Lung (tissue), 13 donors: ENCODE data around the gene ABCA10. TPM values are rescaled to one million over a fixed set of nuclear protein-coding genes. Genes with fewer than 3 reads are reported as not detected.

ENCODE experiments used
- ATAC-seq: fragments of 200-7000 bp; cut with Tn5 transposase; one replicate; pipeline ENCODE4 v1.9.1; 2020; ENCODE audit warnings: moderate number of reproducible peaks; ENCODE audit not compliant: insufficient read depth, low FRiP score
- DNase-seq, 3 donors: peaks; one replicate each; pipeline ENCODE4 v3.0.0-alpha.2; 2013 to 2017
- H3K27ac ChIP-seq, 2 donors: one replicate each; pipeline ENCODE4 v1.5.1; 2013; ENCODE audit warnings: mild to moderate bottlenecking in 2 of 2, moderate library complexity in 2 of 2, control low read depth in 1 of 2, inconsistent platforms in 1 of 2, low read depth in 1 of 2, low read length in 1 of 2
- H3K27me3 ChIP-seq, 3 donors: one replicate each; pipeline ENCODE4 v1.5.1; 2013; ENCODE audit warnings: low read length in 2 of 3; ENCODE audit not compliant: control insufficient read depth in 3 of 3, insufficient read depth in 3 of 3
- H3K36me3 ChIP-seq, 4 donors: one replicate each; pipeline ENCODE4 v1.5.1; 2013; ENCODE audit warnings: low read length in 4 of 4, mild to moderate bottlenecking in 1 of 4, moderate library complexity in 1 of 4; ENCODE audit not compliant: control insufficient read depth in 4 of 4, insufficient read depth in 4 of 4
- H3K4me1 ChIP-seq, 5 donors: one replicate each; pipeline ENCODE4 v1.5.1; 2013; ENCODE audit warnings: low read length in 5 of 5, mild to moderate bottlenecking in 2 of 5, moderate library complexity in 1 of 5; ENCODE audit not compliant: control insufficient read depth in 5 of 5, insufficient read depth in 5 of 5
- H3K4me3 ChIP-seq: one replicate; pipeline ENCODE4 v1.5.1; 2013; ENCODE audit warnings: mild to moderate bottlenecking, control low read depth, moderate library complexity
- H3K9ac ChIP-seq, 2 donors: one replicate each; pipeline ENCODE4 v1.5.1; 2013; ENCODE audit warnings: low read length in 2 of 2, control low read depth in 1 of 2; ENCODE audit not compliant: insufficient read depth in 1 of 2
- H3K9me3 ChIP-seq, 4 donors: one replicate each; pipeline ENCODE4 v1.5.1; 2013; ENCODE audit warnings: low read length in 3 of 4, mild to moderate bottlenecking in 1 of 4, moderate library complexity in 1 of 4; ENCODE audit not compliant: control insufficient read depth in 4 of 4, insufficient read depth in 3 of 4
- WGBS, 2 donors: extraction: QIAGEN DNeasy Blood & Tissue Kit; methylation state at CpG; one replicate each; pipeline ENCODE4 v1.1.7; 2013; 5-methylcytosine and 5-hydroxymethylcytosine counted together
- polyA plus RNA-seq, 2 donors: library from polyadenylated mRNA; stranded (reverse); fragments of 200-250 nt; gene quantifications; one replicate each; pipeline ENCODE4 v1.2.1, GENCODE V29; 2013
- small RNA-seq: library from RNA; depleted of rRNA; stranded (forward); fragments of <200 nt; gene quantifications from one replicate; pipeline ENCODE3, GENCODE V24; 2014; ENCODE audit warnings: low replicate concordance
- total RNA-seq, 2 donors: library from RNA; depleted of rRNA in 1 of 2; stranded (reverse); fragments of >200 nt in 1 of 2; gene quantifications; one replicate each; pipeline ENCODE4 v1.2.1, GENCODE V29; 2014 to 2021
- TF ChIP-seq, protein P1 (sequence below): IDR thresholded peaks from 2 replicates; pipeline ENCODE4 v1.5.1; 2012; ENCODE audit warnings: mild to moderate bottlenecking; ENCODE audit errors: control extremely low read depth, extremely low read depth
- donor health status: control.
- donor health status: control.
- donor health status: Bipolar disorder and iron deficiency.
- donor health status: healthy.
- donor health status: DM: yes; HTN: yes; CAD: no.

The ABCA10 gene
- total and polyA plus RNA-seq, 4 donors = 0.29 to 26.6 (median 7.2) TPM

DNA sequence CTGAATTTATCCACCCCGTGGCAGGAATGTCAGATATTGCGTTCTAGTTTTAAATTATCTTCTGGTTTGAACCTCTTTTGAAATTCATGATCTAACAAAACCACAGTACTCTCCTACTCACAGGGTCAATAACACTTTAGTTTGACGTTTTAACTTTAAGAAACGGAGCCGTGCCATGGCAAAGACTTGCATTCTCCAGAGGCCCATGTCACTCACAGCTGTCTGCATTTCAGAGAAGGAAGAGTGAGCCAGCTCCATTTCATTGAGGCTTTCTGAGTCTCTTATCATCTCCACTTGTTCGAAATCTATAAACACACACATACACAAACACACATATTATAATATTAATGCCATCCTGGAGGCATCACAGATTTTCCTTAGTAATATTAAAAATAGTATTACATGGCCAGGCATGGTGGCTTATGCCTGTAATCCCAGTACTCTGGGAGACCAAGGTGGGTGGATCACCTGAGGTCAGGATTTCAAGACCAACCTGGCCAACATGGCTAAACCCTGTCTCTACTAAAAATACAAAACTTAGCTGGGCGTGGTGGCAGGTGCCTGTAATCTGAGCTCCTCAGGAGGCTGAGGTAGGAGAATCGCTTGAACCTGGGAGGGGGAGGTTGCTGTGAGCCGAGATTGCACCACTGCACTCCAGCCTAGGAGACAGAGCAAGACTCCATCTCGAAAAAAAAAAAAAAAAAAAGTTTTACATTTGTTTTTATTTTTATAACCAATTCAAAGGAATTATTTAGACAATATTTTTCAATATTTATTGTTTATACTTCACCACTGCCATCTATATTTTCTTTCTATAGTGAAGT is 122.5 kb downstream of the ABCA10 start:
- no peak for ATAC-seq
- no peak overlapping the region for H3K27ac ChIP-seq
- no peaks in the 10 kb centered on the region for H3K4me1 ChIP-seq
- no peaks in the 10 kb centered on the region for H3K27me3 ChIP-seq
- H3K9me3 ChIP-seq = no peaks in the 10 kb centered on the region
- 78 to 89% methylated on average over 10 of the region's 10 CpGs for WGBS, 2 donors
- TF ChIP-seq, protein P1, sequence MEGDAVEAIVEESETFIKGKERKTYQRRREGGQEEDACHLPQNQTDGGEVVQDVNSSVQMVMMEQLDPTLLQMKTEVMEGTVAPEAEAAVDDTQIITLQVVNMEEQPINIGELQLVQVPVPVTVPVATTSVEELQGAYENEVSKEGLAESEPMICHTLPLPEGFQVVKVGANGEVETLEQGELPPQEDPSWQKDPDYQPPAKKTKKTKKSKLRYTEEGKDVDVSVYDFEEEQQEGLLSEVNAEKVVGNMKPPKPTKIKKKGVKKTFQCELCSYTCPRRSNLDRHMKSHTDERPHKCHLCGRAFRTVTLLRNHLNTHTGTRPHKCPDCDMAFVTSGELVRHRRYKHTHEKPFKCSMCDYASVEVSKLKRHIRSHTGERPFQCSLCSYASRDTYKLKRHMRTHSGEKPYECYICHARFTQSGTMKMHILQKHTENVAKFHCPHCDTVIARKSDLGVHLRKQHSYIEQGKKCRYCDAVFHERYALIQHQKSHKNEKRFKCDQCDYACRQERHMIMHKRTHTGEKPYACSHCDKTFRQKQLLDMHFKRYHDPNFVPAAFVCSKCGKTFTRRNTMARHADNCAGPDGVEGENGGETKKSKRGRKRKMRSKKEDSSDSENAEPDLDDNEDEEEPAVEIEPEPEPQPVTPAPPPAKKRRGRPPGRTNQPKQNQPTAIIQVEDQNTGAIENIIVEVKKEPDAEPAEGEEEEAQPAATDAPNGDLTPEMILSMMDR = no peak
- H3K36me3 ChIP-seq = peaks cover 1 to 26% (median 10%) of the 10 kb centered on the region in 4 donors
- DNase-seq = no peak
- no peak overlapping the region for H3K4me3 ChIP-seq
- no peak overlapping the region for H3K9ac ChIP-seq

DNA sequence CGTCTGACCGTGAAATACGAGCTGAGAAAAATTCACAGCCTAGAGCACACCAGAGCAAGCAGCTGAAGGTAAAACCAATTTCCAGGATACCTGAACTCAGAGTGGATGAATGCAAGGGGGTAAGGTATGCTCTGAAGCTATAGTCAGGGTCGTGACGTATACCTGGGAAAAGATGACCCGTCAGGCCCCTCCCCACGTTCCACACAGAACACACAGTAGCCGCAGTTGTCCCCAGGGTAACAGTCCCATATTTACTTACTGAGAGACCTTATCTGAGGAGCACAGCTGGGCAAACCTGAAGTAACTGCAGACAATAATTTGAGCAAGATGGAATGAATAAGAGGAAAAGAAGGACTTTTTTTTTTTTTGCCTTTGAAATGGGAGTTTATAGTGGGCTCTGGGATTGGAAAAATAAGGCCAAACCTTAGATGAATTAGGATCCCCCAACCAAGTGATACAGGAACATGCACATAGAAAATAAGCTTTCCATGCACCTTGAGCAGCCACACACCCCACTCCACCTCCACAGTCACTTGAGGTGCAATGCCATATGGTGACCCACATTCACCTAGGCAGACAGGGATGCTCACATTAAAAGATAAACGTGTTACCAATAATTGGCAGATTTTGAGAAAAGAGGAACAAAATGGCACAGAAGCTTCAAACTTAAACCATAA is 124.9 kb downstream of the ABCA10 start:
- Histone ChIP-seq H3K9ac (no peak overlapping the region), H3K36me3 (peaks cover 0 to 15% (median 7%) of the 10 kb centered on the region in 4 donors), H3K9me3 (no peaks in the 10 kb centered on the region), H3K27ac (no peak overlapping the region), H3K27me3 (no peaks in the 10 kb centered on the region), H3K4me1 (no peaks in the 10 kb centered on the region), H3K4me3 (no peak overlapping the region)
- DNase-seq (no peak), ATAC-seq (no peak)
- TF ChIP-seq, protein P1 = no peak
- 86 to 95% methylated on average over 9 of the region's 9 CpGs for WGBS, 2 donors

- Histone ChIP-seq H3K9ac (no peak overlapping the region), H3K9me3 (no peaks in the 10 kb centered on the region), H3K4me1 (no peaks in the 10 kb centered on the region), H3K27me3 (no peaks in the 10 kb centered on the region), H3K27ac (no peak overlapping the region), H3K4me3 (no peak overlapping the region), H3K36me3 (peaks cover 0 to 22% (median 3%) of the 10 kb centered on the region in 4 donors)
- TF ChIP-seq, protein P1 = no peak
- no peak for DNase-seq
- 74 to 79% methylated on average over 4 of the region's 4 CpGs for WGBS, 2 donors
- no peak for ATAC-seq
These were observed 130.0 kb downstream of the ABCA10 start for GRCh38 chr17:69098625-69099024.

Small RNA genes lying within 50 kb of the gene (small RNA-seq; reads per million reads assigned to genes)
- 0.13 reads per million for gene MIR4524B

Other genes with a start within 250 kb of the ABCA10 start
- gene ABCA9, start 167.9 kb downstream of the ABCA10 start, total RNA-seq = 10 to 100 TPM in 1 of 2 donors, 1 to 10 TPM in 1; 2.6 to 24.7 TPM
- gene ABCA9, start 167.9 kb downstream of the ABCA10 start, polyA plus RNA-seq = 1 to 10 TPM in 1 of 2 donors, under 1 TPM in 1; 0.34 to 3.1 TPM
- 100 to 1,000 TPM in 1 of 2 donors, 1 to 10 TPM in 1; 8.7 to 132 TPM for gene ABCA6, start 86.9 kb downstream of the ABCA10 start, total RNA-seq
- gene ABCA6, start 86.9 kb downstream of the ABCA10 start, polyA plus RNA-seq = 1 to 10 TPM; 1.9 to 8.7 TPM
- gene ABCA5, start 98.3 kb upstream of the ABCA10 start, total RNA-seq = 10 to 100 TPM; 16.8 to 76.3 TPM
- gene ABCA5, start 98.3 kb upstream of the ABCA10 start, polyA plus RNA-seq = 10 to 100 TPM in 1 of 2 donors, 1 to 10 TPM in 1; 4.8 to 22.8 TPM
- gene MAP2K6, start 185.9 kb upstream of the ABCA10 start, total RNA-seq = 10 to 100 TPM in 1 of 2 donors, 1 to 10 TPM in 1; 8.4 to 14.4 TPM
- gene MAP2K6, start 185.9 kb upstream of the ABCA10 start, polyA plus RNA-seq = 1 to 10 TPM; 2.2 to 6.7 TPM